Keratinocyte (primary cell): Measurements from ENCODE around the gene ARMS2. TPM values are rescaled to one million over a fixed set of nuclear protein-coding genes. Genes with fewer than 3 reads are reported as not detected.

ENCODE experiments used
- DNase-seq: peaks from one replicate; pipeline ENCODE4 v3.0.0-alpha.2; 2011; ENCODE audit warnings: low read depth, missing footprints, low spot score
- FAIRE-seq: peaks from 2 replicates; lab custom pipeline; 2011; peaks lifted over from hg19 to GRCh38; lab: Jason Lieb, UNC
- H2AFZ ChIP-seq: 2 replicates; pipeline ENCODE4 v1.6.0; 2012; ENCODE audit warnings: low read length, control low read depth, inconsistent platforms; ENCODE audit not compliant: control insufficient read depth
- H3K27ac ChIP-seq: 2 replicates; pipeline ENCODE4 v1.5.1; 2011; ENCODE audit warnings: low read length; ENCODE audit not compliant: control insufficient read depth, insufficient read depth
- H3K27me3 ChIP-seq: 3 replicates; pipeline ENCODE4 v1.6.0; 2011; ENCODE audit warnings: low read length; ENCODE audit not compliant: control insufficient read depth, insufficient read depth; ENCODE audit errors: extremely low read depth
- H3K36me3 ChIP-seq, 2 experiments: 2 replicates in 1 of 2; 3 replicates in 1 of 2; pipeline ENCODE4 v1.5.1; 2011; ENCODE audit warnings: low read length in 2 of 2, mild to moderate bottlenecking in 1 of 2; ENCODE audit not compliant: control insufficient read depth in 2 of 2, insufficient read depth in 2 of 2; ENCODE audit errors: extremely low read depth in 1 of 2
- H3K4me1 ChIP-seq: 3 replicates; pipeline ENCODE4 v1.5.1; 2011; ENCODE audit warnings: low read length; ENCODE audit not compliant: control insufficient read depth, insufficient read depth; ENCODE audit errors: extremely low read depth
- H3K4me2 ChIP-seq: 3 replicates; pipeline ENCODE4 v1.6.0; 2011; ENCODE audit warnings: low read depth, low read length; ENCODE audit not compliant: control insufficient read depth, insufficient read depth; ENCODE audit errors: extremely low read depth
- H3K4me3 ChIP-seq, 3 experiments: fragments of 200-600 bp in 1 of 3; sonication (generic) in 1 of 3; 2 replicates in 2 of 3; 3 replicates in 1 of 3; pipeline ENCODE4 v1.5.1; 2011 to 2016; ENCODE audit warnings: low read length in 3 of 3, mild to moderate bottlenecking in 3 of 3, control low read depth in 2 of 3, inconsistent platforms in 1 of 3, low read depth in 1 of 3, mixed read lengths in 1 of 3, mixed run types in 1 of 3, moderate library complexity in 1 of 3; ENCODE audit not compliant: control insufficient read depth in 2 of 3, insufficient read depth in 2 of 3; ENCODE audit errors: extremely low read depth in 1 of 3
- H3K79me2 ChIP-seq: 2 replicates; pipeline ENCODE4 v1.6.0; 2012; ENCODE audit warnings: low read length; ENCODE audit not compliant: control insufficient read depth, insufficient read depth
- H3K9ac ChIP-seq: 3 replicates; pipeline ENCODE4 v1.6.0; 2011; ENCODE audit warnings: low read length; ENCODE audit not compliant: control insufficient read depth, insufficient read depth; ENCODE audit errors: extremely low read depth
- H3K9me1 ChIP-seq: 3 replicates; pipeline ENCODE4 v1.6.0; 2011; ENCODE audit warnings: low read length; ENCODE audit not compliant: control insufficient read depth, insufficient read depth; ENCODE audit errors: extremely low read depth
- H3K9me3 ChIP-seq: 2 replicates; pipeline ENCODE4 v1.5.1; 2012; ENCODE audit warnings: low read depth, low read length; ENCODE audit not compliant: control insufficient read depth
- H4K20me1 ChIP-seq: 3 replicates; pipeline ENCODE4 v1.6.0; 2011; ENCODE audit warnings: low read length; ENCODE audit not compliant: control insufficient read depth, insufficient read depth; ENCODE audit errors: extremely low read depth
- EZH2 ChIP-seq: IDR thresholded peaks from one replicate; pipeline ENCODE4 v1.6.1; 2012; ENCODE audit warnings: inconsistent platforms, mild to moderate bottlenecking, low read length, moderate library complexity
- dilution Hi-C: fragments of 300-500 bp; cut with MboI; formaldehyde crosslinking; loops from one replicate; pipeline ENCODE4 v1.7.0; 2020; ENCODE audit warnings: low sequenced_read_pairs; ENCODE audit not compliant: extremely low pct_ligation_motif_present
- polyA plus RNA-seq, 5 experiments: library from polyadenylated mRNA; depleted of rRNA in 3 of 5; stranded (reverse) in 3 of 5; stranded (forward) in 1 of 5; unstranded in 1 of 5; fragments of >200 nt; gene quantifications; 1 replicate in 1 of 5; 2 replicates in 3 of 5; 3 replicates in 1 of 5; pipeline versions ENCODE4 v1.2.1 to v1.2.3, GENCODE V29; 2011 to 2012; ENCODE audit warnings: missing spikeins in 2 of 5, low read depth in 1 of 5, low replicate concordance in 1 of 5
- TF ChIP-seq, protein P1 (sequence below), 3 experiments: IDR thresholded peaks in 1 of 3; conservative IDR thresholded peaks in 1 of 3; optimal IDR thresholded peaks in 1 of 3; 2 replicates in 2 of 3; 3 replicates in 1 of 3; pipeline versions ENCODE3 to v1.5.1; 2011; ENCODE audit warnings: low read length in 3 of 3, mild to moderate bottlenecking in 3 of 3, moderate library complexity in 2 of 3, control low read depth in 1 of 3, inconsistent platforms in 1 of 3; ENCODE audit not compliant: insufficient read depth in 2 of 3; ENCODE audit errors: extremely low read depth in 1 of 3

ARMS2 gene
- polyA plus RNA-seq, 1 donor (not counting 4 experiments of a cell fraction or from before 2014, with no cell fraction given), result 0.08 TPM

DNA sequence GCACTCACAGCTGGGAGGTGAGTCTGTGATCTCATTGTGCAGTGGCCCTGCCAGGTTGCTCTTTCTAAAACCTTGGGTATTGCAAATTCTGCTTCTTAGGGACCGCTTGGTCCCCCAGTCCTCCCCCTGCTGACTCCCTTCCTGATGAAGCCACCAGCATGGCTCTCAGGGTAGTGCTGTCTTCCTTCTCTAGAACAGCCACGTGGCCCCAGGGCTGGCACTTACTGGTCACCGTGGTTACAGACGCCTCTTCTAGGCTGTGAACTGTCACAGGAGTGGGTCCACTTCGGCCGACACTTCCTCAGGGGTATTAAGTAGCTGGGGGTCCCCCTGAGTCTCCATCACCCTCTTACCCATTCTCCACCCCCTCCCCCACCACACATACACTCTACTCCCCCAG lies 4.2 kb downstream of the ARMS2 start:
- Histone ChIP-seq H3K36me3 (no peaks in the 10 kb centered on the region), H3K4me2 (no peak overlapping the region), H3K27me3 (no peaks in the 10 kb centered on the region), H3K27ac (no peak overlapping the region), H2AFZ (no peak overlapping the region), H4K20me1 (no peaks in the 10 kb centered on the region), H3K9me1 (no peaks in the 10 kb centered on the region), H3K9me3 (no peaks in the 10 kb centered on the region), H3K4me3 (no peak overlapping the region), H3K79me2 (peaks cover 20% of the 10 kb centered on the region), H3K4me1 (peaks cover 7% of the 10 kb centered on the region), H3K9ac (no peak overlapping the region)
- dilution Hi-C loops, result no loop called here
- no peak for TF ChIP-seq EZH2
- TF ChIP-seq, protein P1, sequence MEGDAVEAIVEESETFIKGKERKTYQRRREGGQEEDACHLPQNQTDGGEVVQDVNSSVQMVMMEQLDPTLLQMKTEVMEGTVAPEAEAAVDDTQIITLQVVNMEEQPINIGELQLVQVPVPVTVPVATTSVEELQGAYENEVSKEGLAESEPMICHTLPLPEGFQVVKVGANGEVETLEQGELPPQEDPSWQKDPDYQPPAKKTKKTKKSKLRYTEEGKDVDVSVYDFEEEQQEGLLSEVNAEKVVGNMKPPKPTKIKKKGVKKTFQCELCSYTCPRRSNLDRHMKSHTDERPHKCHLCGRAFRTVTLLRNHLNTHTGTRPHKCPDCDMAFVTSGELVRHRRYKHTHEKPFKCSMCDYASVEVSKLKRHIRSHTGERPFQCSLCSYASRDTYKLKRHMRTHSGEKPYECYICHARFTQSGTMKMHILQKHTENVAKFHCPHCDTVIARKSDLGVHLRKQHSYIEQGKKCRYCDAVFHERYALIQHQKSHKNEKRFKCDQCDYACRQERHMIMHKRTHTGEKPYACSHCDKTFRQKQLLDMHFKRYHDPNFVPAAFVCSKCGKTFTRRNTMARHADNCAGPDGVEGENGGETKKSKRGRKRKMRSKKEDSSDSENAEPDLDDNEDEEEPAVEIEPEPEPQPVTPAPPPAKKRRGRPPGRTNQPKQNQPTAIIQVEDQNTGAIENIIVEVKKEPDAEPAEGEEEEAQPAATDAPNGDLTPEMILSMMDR (optimal IDR thresholded peaks at IDR 0.05 in 1 of 3, IDR thresholded peaks at IDR 0.05 in 1 of 3, conservative IDR thresholded peaks at IDR 0.05 in 1 of 3; ENCODE audit: extremely low read depth in 1 of 3, insufficient read depth in 2 of 3, low read length in 3 of 3), result no peak
- FAIRE-seq (no peak), DNase-seq (no peak)

DNA sequence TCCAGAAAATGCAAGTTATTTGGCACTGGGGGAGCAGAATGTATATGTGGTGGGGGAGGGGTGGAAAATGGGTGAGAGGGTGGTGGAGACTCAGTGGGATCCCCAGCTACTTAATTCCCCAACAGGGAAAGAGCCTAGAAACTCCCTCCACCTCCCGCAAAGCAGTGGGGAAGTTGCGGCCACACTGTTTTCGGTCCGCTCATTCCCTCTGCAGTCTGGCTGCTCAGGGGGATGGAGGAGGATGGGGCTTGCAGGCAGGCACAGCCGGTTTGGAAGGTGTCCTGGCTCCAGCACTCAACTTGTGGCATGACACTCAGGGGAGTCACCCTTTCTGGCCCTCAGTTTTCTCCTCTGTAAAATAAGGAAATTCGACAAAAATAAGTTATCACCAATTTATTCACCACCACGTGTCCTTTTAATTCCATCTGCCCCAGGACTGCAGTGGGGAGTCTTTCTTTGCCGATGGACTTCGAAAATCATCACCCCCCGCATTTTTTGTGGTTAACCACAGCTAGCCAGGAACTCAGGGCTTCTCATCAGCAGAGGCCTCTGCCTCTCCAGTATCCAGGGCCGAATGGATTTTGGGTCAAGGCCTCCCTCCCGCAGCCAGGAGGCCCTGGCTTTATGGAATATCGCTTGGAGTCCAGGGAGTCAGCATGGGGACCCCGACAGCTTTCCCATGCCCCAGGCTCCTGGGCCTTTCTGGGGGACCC lies 5.3 kb downstream of the ARMS2 start:
- DNase-seq (no peak), FAIRE-seq (no peak)
- Histone ChIP-seq H4K20me1 (peaks cover 2% of the 10 kb centered on the region), H3K9ac (no peak overlapping the region), H3K4me3 (no peak overlapping the region), H3K36me3 (peaks cover 0 to 4% of the 10 kb centered on the region in 2 experiments), H3K4me2 (no peak overlapping the region), H3K27me3 (no peaks in the 10 kb centered on the region), H2AFZ (no peak overlapping the region), H3K4me1 (peaks cover 17% of the 10 kb centered on the region), H3K9me3 (no peaks in the 10 kb centered on the region), H3K79me2 (peaks cover 30% of the 10 kb centered on the region), H3K27ac (no peak overlapping the region), H3K9me1 (no peaks in the 10 kb centered on the region)
- dilution Hi-C loops, result no loop called here
- TF ChIP-seq, protein P1 (optimal IDR thresholded peaks at IDR 0.05 in 1 of 3, IDR thresholded peaks at IDR 0.05 in 1 of 3, conservative IDR thresholded peaks at IDR 0.05 in 1 of 3; ENCODE audit: extremely low read depth in 1 of 3, insufficient read depth in 2 of 3, low read length in 3 of 3), result no peak
- TF ChIP-seq EZH2, result no peak
